Measurements from ENCODE around the gene TTC21A. TPM values are rescaled to one million over a fixed set of nuclear protein-coding genes. Genes with fewer than 3 reads are reported as not detected.
A peak's percentile ranks its signal among the peaks of the same experiment; 100 is the strongest.

Gene TTC21A
- total RNA-seq, 2 experiments from 2014 or later: 1.9 to 8.3 TPM

DNA sequence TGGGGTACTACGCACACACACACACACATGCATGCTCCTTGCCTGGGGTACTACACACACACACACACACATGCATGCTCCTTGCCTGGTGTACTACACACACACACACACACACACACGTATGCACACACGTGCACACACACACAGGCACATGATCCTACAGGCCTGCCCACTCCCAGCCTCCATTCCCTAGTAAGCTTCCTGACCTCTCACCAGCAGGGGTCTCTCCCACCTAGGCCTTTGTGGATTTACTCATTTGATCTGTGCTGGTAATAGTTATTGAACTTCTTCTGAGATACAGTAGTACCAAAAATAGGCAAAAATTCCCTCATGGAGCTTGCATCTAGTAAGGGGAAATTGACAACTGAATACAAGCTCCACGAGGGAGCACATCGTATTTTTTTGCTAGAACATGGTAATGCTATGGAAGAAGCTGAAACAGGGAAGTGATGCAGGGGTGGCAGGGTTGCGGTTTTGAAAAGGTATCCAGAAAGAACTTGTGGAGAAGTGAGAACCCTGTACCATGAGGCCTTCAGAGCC is 19.1 kb downstream of the TTC21A start:
- Mint-ChIP-seq H3K36me3 (no peaks in the 10 kb centered on the region), H3K27me3 (peaks cover 8% of the 10 kb centered on the region), H3K9me3 (ENCODE audit: low read depth) (no peaks in the 10 kb centered on the region), H3K4me1 (peaks cover 18% of the 10 kb centered on the region), H3K27ac (no peak overlapping the region), H3K4me3 (no peak overlapping the region)
- ATAC-seq (no peak), DNase-seq (no peak)
- CTCF ChIA-PET: interaction anchor here (0.8 to 13.0 kb wide), 17 partner anchors 9 to 252 kb away, joined by 3 to 160 read pairs (median 5); partner anchors contain the start of genes GORASP1 and TTC21A

DNA sequence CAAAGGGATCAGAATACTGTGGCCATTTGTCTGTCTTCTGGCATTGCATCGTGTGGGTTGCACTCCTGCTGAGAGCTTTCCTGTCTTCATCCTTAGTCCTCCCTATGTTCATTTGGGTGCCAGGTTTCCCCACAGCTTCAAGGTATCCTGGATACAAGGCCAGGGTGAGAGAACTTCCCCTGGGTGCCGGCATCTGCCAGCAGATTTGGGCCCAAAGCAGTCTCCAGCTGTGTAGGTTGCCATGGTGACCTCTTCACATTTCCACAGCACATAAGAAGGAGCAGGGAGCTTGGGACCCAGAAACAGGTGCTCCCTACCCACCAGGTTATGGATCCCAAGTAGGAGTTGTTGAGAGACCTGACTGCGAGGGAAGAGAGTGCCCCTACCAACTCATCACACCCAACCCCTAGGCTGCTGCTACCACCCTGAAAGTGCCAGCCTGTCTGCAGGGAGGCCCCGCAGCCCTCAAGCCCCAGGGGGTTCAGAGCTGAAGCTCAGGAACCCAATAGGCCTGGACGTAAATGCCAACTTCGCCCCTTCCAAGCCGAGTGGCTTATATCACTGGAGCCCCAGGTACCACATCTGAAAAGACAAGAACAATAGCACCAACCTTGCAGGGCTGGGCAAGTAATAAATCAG is 19.9 kb downstream of the TTC21A start:
- Mint-ChIP-seq H3K27me3 (peaks cover 5% of the 10 kb centered on the region), H3K4me3 (no peak overlapping the region), H3K36me3 (no peaks in the 10 kb centered on the region), H3K27ac (peak overlapping the region; percentile 74), H3K9me3 (ENCODE audit: low read depth) (no peaks in the 10 kb centered on the region), H3K4me1 (peaks cover 18% of the 10 kb centered on the region)
- CTCF ChIA-PET: interaction anchor here (1.0 to 13.0 kb wide), 20 partner anchors 9 to 279 kb away, joined by 3 to 160 read pairs (median 5); partner anchors contain the start of genes GORASP1, RPSA and TTC21A
- peak; percentile 27 for ATAC-seq
- DNase-seq: no peak

DNA sequence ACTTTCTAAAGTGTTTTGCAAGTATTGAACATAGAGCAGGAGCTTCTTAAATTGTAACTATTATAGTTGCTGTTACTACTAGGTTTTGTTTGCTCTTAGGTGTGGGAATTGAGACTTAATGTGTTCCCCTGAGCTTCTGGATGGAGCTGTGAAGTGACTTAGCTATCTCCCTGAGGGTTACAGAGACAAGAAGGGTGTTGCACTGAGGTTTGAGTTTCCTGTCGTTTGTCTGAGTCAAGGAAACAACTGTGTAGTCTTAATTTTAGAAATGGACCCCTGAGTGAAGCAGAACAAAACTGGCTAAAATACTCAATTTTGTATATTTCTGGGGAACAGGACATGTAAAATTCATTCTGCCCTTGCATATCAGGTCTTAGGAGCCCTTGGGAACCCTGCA is 20.4 kb downstream of the TTC21A start:
- Mint-ChIP-seq H3K4me3 (no peak overlapping the region), H3K27ac (peak overlapping the region; percentile 74), H3K4me1 (peaks cover 18% of the 10 kb centered on the region), H3K9me3 (ENCODE audit: low read depth) (no peaks in the 10 kb centered on the region), H3K27me3 (peaks cover 2% of the 10 kb centered on the region), H3K36me3 (no peaks in the 10 kb centered on the region)
- CTCF ChIA-PET: interaction anchor here (0.7 to 13.0 kb wide), 15 partner anchors 10 to 279 kb away, joined by 3 to 160 read pairs (median 4); partner anchors contain the start of genes GORASP1, RPSA and TTC21A
- ATAC-seq: peak; percentile 77
- no peak for DNase-seq

DNA sequence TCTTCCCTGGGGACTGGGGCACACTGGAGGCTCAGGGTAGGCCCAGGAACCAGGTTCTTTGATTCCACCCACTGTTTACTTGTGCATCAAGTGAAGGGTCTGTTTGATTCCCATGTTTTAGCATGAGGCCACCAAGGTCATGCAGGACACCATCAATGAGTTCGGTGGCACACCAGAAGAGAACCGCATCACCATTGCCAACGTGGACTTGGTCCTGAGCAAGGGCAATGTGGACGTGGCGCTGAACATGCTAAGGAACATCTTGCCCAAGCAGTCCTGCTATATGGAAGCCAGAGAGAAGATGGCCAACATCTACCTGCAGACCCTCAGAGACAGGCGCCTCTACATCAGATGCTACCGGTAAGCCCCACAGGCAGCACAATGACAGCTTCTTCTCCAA is 21.5 kb downstream of the TTC21A start:
- ATAC-seq: no peak
- CTCF ChIA-PET: interaction anchor here (3.3 to 13.0 kb wide), 3 partner anchors 18 to 161 kb away, joined by 11 to 160 read pairs (median 21); partner anchors contain the start of genes GORASP1 and TTC21A
- Mint-ChIP-seq H3K4me1 (peaks cover 18% of the 10 kb centered on the region), H3K27ac (no peak overlapping the region), H3K4me3 (no peak overlapping the region), H3K36me3 (no peaks in the 10 kb centered on the region), H3K27me3 (peaks cover 2% of the 10 kb centered on the region), H3K9me3 (ENCODE audit: low read depth) (no peaks in the 10 kb centered on the region)
- DNase-seq: no peak

DNA sequence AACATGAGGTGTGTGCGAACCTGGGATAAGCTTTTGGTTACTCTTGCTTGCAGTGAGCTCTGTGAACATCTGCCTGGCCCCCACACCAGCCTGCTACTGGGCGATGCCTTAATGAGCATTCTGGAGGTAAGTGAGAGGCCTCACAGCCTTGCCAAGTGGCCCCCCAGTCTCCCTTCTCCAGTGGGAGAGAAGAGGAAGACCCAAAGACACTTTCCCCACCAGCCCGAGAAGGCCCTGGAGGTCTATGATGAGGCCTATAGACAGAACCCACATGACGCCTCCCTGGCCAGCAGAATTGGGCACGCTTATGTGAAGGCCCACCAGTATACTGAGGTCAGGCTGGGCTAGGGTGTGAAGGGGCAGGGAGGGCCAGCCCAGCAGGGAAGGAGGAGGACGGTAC is 22.5 kb downstream of the TTC21A start:
- CTCF ChIA-PET: interaction anchor here (0.7 to 13.0 kb wide), 3 partner anchors 20 to 160 kb away, joined by 3 to 160 read pairs (median 21); partner anchors contain the start of genes GORASP1 and TTC21A

DNA sequence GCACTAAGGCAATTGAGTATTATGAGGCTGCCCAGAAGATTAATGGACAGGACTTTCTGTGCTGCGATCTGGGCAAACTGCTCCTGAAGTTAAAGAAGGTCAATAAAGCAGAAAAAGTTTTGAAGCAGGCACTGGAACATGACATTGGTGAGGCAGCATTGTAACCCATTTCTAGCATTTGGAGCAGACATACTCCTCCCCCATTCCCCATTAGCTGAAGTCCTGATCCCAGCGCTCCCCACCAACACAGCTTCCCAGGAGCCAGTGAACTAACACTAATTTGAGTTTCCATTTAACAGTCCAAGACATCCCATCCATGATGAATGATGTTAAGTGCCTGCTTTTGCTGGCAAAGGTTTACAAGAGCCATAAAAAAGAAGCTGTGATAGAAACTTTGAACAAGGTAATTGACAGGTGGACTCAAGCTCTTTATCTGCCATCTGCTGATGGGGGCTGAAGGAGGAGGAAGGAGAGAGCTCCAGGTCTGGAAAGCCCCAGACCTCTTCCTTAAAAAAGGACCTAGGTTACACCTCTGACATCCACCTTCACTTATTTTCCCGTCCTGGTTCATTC is 23.3 kb downstream of the TTC21A start:
- ATAC-seq (no peak), DNase-seq (no peak)
- no peak overlapping the region for H3K4me3 Mint-ChIP-seq
- H3K4me1 Mint-ChIP-seq: peaks cover 18% of the 10 kb centered on the region
- no peak overlapping the region for H3K27ac Mint-ChIP-seq
- H3K36me3 Mint-ChIP-seq: no peaks in the 10 kb centered on the region
- no peaks in the 10 kb centered on the region for H3K27me3 Mint-ChIP-seq
- no peaks in the 10 kb centered on the region for H3K9me3 Mint-ChIP-seq (ENCODE audit: low read depth)
- CTCF ChIA-PET: interaction anchor here (0.6 to 13.0 kb wide), 3 partner anchors 59 to 159 kb away, joined by 3 to 160 read pairs (median 3); no protein-coding TSS in a partner anchor

More for the DNA sequence above, 22.5 kb downstream of the TTC21A start:
- H3K9me3 Mint-ChIP-seq (ENCODE audit: low read depth): no peaks in the 10 kb centered on the region
- no peaks in the 10 kb centered on the region for H3K27me3 Mint-ChIP-seq
- H3K4me1 Mint-ChIP-seq: peaks cover 18% of the 10 kb centered on the region
- no peaks in the 10 kb centered on the region for H3K36me3 Mint-ChIP-seq
- ATAC-seq: no peak
- no peak overlapping the region for H3K27ac Mint-ChIP-seq
- no peak for DNase-seq
- H3K4me3 Mint-ChIP-seq: no peak overlapping the region

DNA sequence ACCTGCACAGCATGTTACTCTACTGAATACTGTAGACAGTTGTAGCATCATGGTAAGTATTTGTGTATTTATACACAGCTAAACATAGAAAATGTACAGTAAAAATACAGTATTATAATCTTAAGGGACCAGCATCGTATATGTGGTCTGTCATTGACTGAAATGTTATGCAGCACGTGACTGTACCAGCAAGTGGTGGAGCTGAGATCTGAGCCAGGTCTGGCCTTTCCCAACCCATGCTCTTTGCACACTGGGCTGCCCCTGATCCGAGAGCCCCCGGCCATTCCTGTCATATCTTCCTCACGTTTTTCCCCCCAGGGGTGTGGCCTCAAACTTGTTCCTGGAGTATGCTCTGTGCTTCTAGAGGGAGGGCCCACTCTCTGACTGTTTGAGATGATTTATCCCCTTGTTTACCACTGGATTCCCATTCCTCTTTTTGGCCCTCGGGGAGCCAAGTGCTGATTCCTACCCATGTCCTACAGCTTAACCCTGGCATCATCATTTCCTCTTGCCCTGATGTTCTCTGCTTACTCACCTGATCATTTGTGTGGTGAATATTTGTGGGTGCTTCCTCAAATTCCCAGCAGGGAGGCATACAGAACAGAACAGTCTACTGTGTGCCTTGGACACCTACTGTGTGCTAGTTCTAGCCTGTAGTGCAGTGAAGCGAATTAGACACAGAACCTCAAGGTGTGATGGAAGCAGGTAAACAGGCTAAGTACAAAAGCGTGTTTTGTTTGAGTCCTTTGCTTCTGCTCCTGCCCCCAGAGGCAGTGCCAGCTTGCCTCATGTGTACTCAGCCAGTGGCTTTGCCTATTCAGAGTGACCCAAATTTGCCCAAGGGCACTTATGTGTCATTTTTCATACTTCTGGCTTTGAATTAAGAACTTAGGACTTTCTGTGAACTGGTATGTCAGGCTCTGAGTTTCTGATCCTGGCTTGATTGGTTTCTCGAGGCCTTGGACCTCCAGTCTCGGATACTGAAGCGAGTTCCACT is 24.9 kb downstream of the TTC21A start:
- DNase-seq (no peak), ATAC-seq (no peak)
- H3K9me3 Mint-ChIP-seq (ENCODE audit: low read depth): no peaks in the 10 kb centered on the region
- H3K4me3 Mint-ChIP-seq: no peak overlapping the region
- H3K27ac Mint-ChIP-seq: no peak overlapping the region
- no peaks in the 10 kb centered on the region for H3K36me3 Mint-ChIP-seq
- CTCF ChIA-PET: interaction anchor here (1.0 to 13.0 kb wide), 2 partner anchors 133 to 158 kb away, joined by 3 to 160 read pairs; no protein-coding TSS in a partner anchor
- peaks cover 12% of the 10 kb centered on the region for H3K4me1 Mint-ChIP-seq
- no peaks in the 10 kb centered on the region for H3K27me3 Mint-ChIP-seq

DNA sequence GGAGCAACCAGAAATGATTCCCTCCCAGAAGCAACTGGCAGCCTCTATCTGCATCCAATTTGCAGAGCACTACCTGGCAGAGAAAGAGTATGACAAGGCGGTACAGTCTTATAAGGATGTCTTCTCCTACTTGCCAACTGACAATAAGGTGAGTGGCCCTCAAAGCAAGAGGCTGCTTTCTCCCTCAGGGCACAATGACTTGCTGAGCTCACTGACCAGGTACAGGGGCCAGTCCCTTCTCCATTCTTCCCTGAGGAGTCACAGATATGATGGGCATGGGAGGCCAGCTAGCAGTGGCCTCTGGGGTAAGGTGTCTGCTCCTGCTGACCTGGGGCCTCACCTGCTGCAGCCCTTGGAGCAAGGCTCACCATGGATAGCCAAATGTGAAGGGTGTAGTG is 25.6 kb downstream of the TTC21A start:
- H3K27ac Mint-ChIP-seq: no peak overlapping the region
- no peaks in the 10 kb centered on the region for H3K36me3 Mint-ChIP-seq
- no peak for ATAC-seq

DNA sequence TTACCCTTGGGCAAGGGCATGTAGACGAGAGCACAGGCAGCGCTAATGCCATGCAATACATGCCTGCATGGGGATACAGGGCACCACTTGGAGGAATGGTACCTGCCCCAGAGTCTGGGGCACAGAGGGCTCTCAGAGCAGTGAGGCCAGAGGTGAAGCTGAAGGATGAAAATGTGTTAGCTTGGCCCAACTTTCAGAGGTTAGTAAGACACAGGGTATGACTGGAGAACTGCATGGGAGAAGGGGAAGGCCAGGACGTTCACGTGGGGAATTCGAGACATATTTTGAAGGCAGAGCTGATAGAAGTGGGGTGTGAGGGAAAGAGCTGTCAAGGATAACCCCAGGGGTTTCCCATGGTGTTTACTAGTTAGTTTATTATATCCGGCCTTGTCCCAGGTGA is 26.3 kb downstream of the TTC21A start:
- no peak for DNase-seq
- Mint-ChIP-seq H3K4me3 (no peak overlapping the region), H3K27me3 (no peaks in the 10 kb centered on the region), H3K4me1 (no peaks in the 10 kb centered on the region), H3K36me3 (no peaks in the 10 kb centered on the region), H3K27ac (no peak overlapping the region), H3K9me3 (ENCODE audit: low read depth) (no peaks in the 10 kb centered on the region)
- ATAC-seq: no peak
- CTCF ChIA-PET: interaction anchor here (1.3 to 13.0 kb wide), 2 partner anchors 12 to 156 kb away, joined by 3 to 160 read pairs; no protein-coding TSS in a partner anchor

More for the DNA sequence above, 25.6 kb downstream of the TTC21A start:
- H3K9me3 Mint-ChIP-seq (ENCODE audit: low read depth): no peaks in the 10 kb centered on the region
- no peak overlapping the region for H3K4me3 Mint-ChIP-seq
- DNase-seq: no peak
- H3K27me3 Mint-ChIP-seq: no peaks in the 10 kb centered on the region
- CTCF ChIA-PET: interaction anchor here (13.0 kb wide), 1 partner anchor 157 kb away, joined by 160 read pairs; no protein-coding TSS in a partner anchor
- H3K4me1 Mint-ChIP-seq: peaks cover 5% of the 10 kb centered on the region

DNA sequence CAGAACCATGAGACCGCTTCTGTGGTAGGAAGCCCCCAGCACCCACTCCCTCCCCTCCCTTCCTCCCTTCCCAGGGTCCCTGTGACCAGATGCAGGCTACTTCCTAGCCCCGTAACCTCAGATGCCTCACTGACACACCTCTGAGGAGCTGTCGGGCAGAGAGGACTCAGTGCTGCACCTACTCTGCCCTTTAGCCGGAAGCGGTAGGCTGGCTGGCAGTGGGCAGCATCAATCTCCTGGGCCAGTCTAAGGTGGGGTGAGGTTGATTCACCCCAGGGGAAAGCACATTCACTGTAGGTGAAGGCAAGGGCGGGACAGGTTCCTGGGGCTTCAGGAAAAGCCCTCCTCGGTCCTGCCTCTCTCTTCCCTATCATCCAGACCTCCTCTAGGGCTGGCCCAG is 26.8 kb downstream of the TTC21A start:
- DNase-seq (no peak), ATAC-seq (no peak)
- CTCF ChIA-PET: interaction anchor here (1.3 to 13.0 kb wide), 2 partner anchors 12 to 156 kb away, joined by 3 to 160 read pairs; no protein-coding TSS in a partner anchor
- H3K4me1 Mint-ChIP-seq: peaks cover 3% of the 10 kb centered on the region
- no peaks in the 10 kb centered on the region for H3K9me3 Mint-ChIP-seq (ENCODE audit: low read depth)
- no peaks in the 10 kb centered on the region for H3K27me3 Mint-ChIP-seq
- no peak overlapping the region for H3K27ac Mint-ChIP-seq
- no peak overlapping the region for H3K4me3 Mint-ChIP-seq
- H3K36me3 Mint-ChIP-seq: no peaks in the 10 kb centered on the region

DNA sequence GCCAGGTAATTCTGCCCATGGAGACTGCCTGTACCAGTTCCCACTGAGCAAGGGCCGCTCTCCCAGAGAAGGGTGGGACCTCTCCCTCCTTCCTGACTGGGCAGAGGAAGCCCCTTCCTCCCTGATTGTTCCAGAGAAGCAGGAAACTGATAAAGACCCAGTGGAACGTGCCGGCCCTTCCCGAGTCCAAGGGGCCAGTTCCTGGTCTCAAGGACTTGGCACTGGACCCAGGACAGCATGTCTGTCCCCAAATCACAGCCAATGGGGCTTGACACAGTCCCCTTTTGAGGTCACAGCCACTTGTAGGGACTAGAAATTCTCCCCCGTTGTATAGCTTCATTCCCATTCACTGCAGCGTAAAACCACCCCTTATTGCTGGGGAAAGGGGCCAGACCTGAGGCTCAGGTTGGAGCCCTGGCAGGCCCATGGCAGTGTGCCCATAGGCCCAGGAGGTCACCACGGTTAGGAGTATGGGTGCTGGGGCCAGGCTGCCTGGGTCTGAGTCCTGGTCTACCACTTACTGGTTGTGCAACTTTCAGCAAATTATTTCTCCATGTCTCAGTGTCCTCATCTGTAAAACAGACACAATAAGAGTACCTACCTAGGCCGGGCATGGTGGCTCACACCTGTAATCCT is 27.8 kb downstream of the TTC21A start:
- Mint-ChIP-seq H3K27me3 (no peaks in the 10 kb centered on the region), H3K4me3 (no peak overlapping the region), H3K27ac (no peak overlapping the region), H3K9me3 (ENCODE audit: low read depth) (no peaks in the 10 kb centered on the region), H3K4me1 (peaks cover 10% of the 10 kb centered on the region), H3K36me3 (no peaks in the 10 kb centered on the region)
- DNase-seq (no peak), ATAC-seq (no peak)
- CTCF ChIA-PET: no interaction called here
